Iris pigment epithelial cell (primary cell): ENCODE measurements around the gene MRPL53.
"Not testable (repeated sequence)": the region's sequence is repeated elsewhere in the genome, so short reads cannot be mapped to it uniquely, and the experiment has no call there.

Experiments used
- DNase-seq: peaks from one replicate; pipeline ENCODE4 v3.0.0-alpha.2; 2011; ENCODE audit warnings: low read depth

Gene MRPL53

GRCh38 chr2:74454654-74455511, 17.6 kb downstream of the MRPL53 start, which contains the start of gene INO80B:
Gene INO80B, plus strand, starts transcription at chr2:74455087. Its CDS starts 30 bp downstream, at chr2:74455117.
- DNase-seq: peak; percentile 98

GRCh38 chr2:74450570-74451190, 21.8 kb downstream of the MRPL53 start:
- no peak for DNase-seq

- DNase-seq: no peak
Measured at GRCh38 chr2:74448771-74449170, 23.7 kb downstream of the MRPL53 start.

- no peak for DNase-seq
Measured at GRCh38 chr2:74447230-74447999, 25.1 kb downstream of the MRPL53 start.

- DNase-seq: no peak
Measured at GRCh38 chr2:74444498-74445318, 27.8 kb downstream of the MRPL53 start.

- not testable (repeated sequence) for DNase-seq
Measured at GRCh38 chr2:74442483-74443297, 29.8 kb downstream of the MRPL53 start.

- no peak for DNase-seq
Measured at GRCh38 chr2:74441690-74442482, 30.6 kb downstream of the MRPL53 start, which contains the start of gene RTKN. Gene RTKN, minus strand, starts transcription at chr2:74441937. Its CDS starts 121 bp downstream, at chr2:74441816.

GRCh38 chr2:74441170-74441689, 31.2 kb downstream of the MRPL53 start:
- no peak for DNase-seq

GRCh38 chr2:74440378-74441169, 31.9 kb downstream of the MRPL53 start:
- DNase-seq: peak; percentile 68

GRCh38 chr2:74439803-74440377, 32.6 kb downstream of the MRPL53 start:
- DNase-seq: peak; percentile 36

- DNase-seq: no peak
Measured at GRCh38 chr2:74439373-74439772, 33.1 kb downstream of the MRPL53 start.

- DNase-seq: no peak
Measured at GRCh38 chr2:74438248-74438647, 34.2 kb downstream of the MRPL53 start.

- DNase-seq: no peak
Measured at GRCh38 chr2:74436848-74437695, 35.4 kb downstream of the MRPL53 start.

- no peak for DNase-seq
Measured at GRCh38 chr2:74436111-74436805, 36.2 kb downstream of the MRPL53 start.

- no peak for DNase-seq
Measured at GRCh38 chr2:74430502-74430901, 42.0 kb downstream of the MRPL53 start.

- DNase-seq: no peak
Measured at GRCh38 chr2:74429487-74430451, 42.7 kb downstream of the MRPL53 start.
